A549 (cell line): ENCODE results near the gene VAV3. TPM values are rescaled to one million over a fixed set of nuclear protein-coding genes. Genes with fewer than 3 reads are reported as not detected.

ENCODE experiments used
- ATAC-seq, 2 experiments: fragments of 200-7000 bp in 1 of 2; fragments of >200 bp in 1 of 2; cut with Nextera tagmentation in 1 of 2; cut with Tn5 transposase in 1 of 2; 3 replicates each; pipeline versions ENCODE4 v1.8.0 to v1.9.1; 2018 to 2020; ENCODE audit warnings: mild to moderate bottlenecking in 1 of 2, moderate library complexity in 1 of 2
- CTCF ChIA-PET: fragments of 300-600 bp; sonication (Branson Sonifier 250); formaldehyde crosslinking; extraction: SDS; loops from one replicate; lab custom pipeline; 2021; ENCODE audit warnings: antibody characterized with exemption, inconsistent platforms; lab: Yijun Ruan, JAX
- POLR2A ChIA-PET: fragments of 350-600 bp; formaldehyde crosslinking; extraction: SDS; loops from one replicate; lab custom pipeline; 2021; ENCODE audit warnings: antibody characterized with exemption, inconsistent platforms; lab: Yijun Ruan, JAX
- DNase-seq, 2 experiments: peaks; one replicate each; pipeline versions ENCODE4 v3.0.0 to v3.0.0-alpha.2; 2011 to 2016; ENCODE audit warnings: low read depth in 1 of 2, low spot score in 1 of 2
- FAIRE-seq: peaks from 2 replicates; lab custom pipeline; 2011; peaks lifted over from hg19 to GRCh38; lab: Jason Lieb, UNC
- H3K27ac ChIP-seq, 2 experiments: fragments of >200 bp; sonication (Bioruptor Twin); formaldehyde crosslinking; 3 replicates each; pipeline ENCODE4 v1.5.1; 2016 to 2017
- H3K4me1 ChIP-seq: fragments of >200 bp; sonication (Bioruptor Twin); formaldehyde crosslinking; 3 replicates; pipeline ENCODE4 v1.6.1; 2016
- H3K4me2 ChIP-seq: fragments of >200 bp; sonication (Bioruptor Twin); formaldehyde crosslinking; 3 replicates; pipeline ENCODE4 v1.6.1; 2016
- H3K4me3 ChIP-seq: fragments of >200 bp; sonication (Bioruptor Twin); formaldehyde crosslinking; 3 replicates; pipeline ENCODE4 v1.5.1; 2016
- H3K9me3 ChIP-seq: fragments of >200 bp; sonication (Bioruptor Twin); formaldehyde crosslinking; 3 replicates; pipeline ENCODE4 v1.6.1; 2016
- BHLHE40 ChIP-seq: IDR thresholded peaks from 2 replicates; pipeline ENCODE4 v1.6.1; 2012; ENCODE audit warnings: low read depth, low read length, inconsistent platforms
- CBX2 ChIP-seq: fragments of 200-600 bp; sonication (generic); IDR thresholded peaks from 2 replicates; pipeline ENCODE4 v1.6.1; 2016; ENCODE audit warnings: low read depth, mild to moderate bottlenecking, borderline replicate concordance
- CEBPB ChIP-seq, 2 experiments: fragments of >200 bp in 1 of 2; sonication (Bioruptor Twin) in 1 of 2; formaldehyde crosslinking in 1 of 2; IDR thresholded peaks; 2 replicates each; pipeline ENCODE4 v1.6.1; 2012 to 2016
- CHD2 ChIP-seq: fragments of 150-350 bp; IDR thresholded peaks from 2 replicates; pipeline ENCODE4 v1.6.1; 2014; ENCODE audit warnings: low read length; ENCODE audit not compliant: partially characterized antibody
- ESRRA ChIP-seq: fragments of 150-350 bp; IDR thresholded peaks from 2 replicates; pipeline ENCODE4 v1.6.1; 2014; ENCODE audit warnings: mild to moderate bottlenecking, low read length, borderline replicate concordance
- HDAC2 ChIP-seq: fragments of 200-600 bp; sonication (generic); IDR thresholded peaks from 2 replicates; pipeline ENCODE4 v1.6.1; 2016
- HEYL ChIP-seq: fragments of 250-450 bp; sonication (Bioruptor Pico); IDR thresholded peaks from 2 replicates; pipeline ENCODE4 v1.8.0; 2021; ENCODE audit warnings: mild to moderate bottlenecking, moderate library complexity
- HOXA7 ChIP-seq: fragments of 250-450 bp; sonication (Bioruptor Pico); IDR thresholded peaks from 2 replicates; pipeline ENCODE4 v1.5.0; 2020; ENCODE audit warnings: mild to moderate bottlenecking, moderate library complexity
- MAZ ChIP-seq: fragments of 150-350 bp; IDR thresholded peaks from 2 replicates; pipeline ENCODE4 v1.6.1; 2014; ENCODE audit warnings: antibody characterized with exemption, low read depth, low read length, borderline replicate concordance
- NFE2L2 ChIP-seq: fragments of 150-350 bp; conservative IDR thresholded peaks from 2 replicates; pipeline ENCODE4 v1.6.1; 2014; ENCODE audit warnings: low read length
- NR3C1 ChIP-seq: fragments of >200 bp; sonication (Bioruptor Twin); formaldehyde crosslinking; IDR thresholded peaks from 3 replicates; pipeline ENCODE4 v1.6.1; 2017
- PBX3 ChIP-seq: IDR thresholded peaks from 2 replicates; pipeline ENCODE4 v1.6.1; 2012
- POLR2A ChIP-seq: IDR thresholded peaks from 2 replicates; pipeline ENCODE4 v1.6.1; 2012; ENCODE audit warnings: mild to moderate bottlenecking, low read length
- RFX5 ChIP-seq: fragments of 450-650 bp; IDR thresholded peaks from 2 replicates; pipeline ENCODE4 v1.7.1; 2014; ENCODE audit warnings: antibody characterized with exemption, mild to moderate bottlenecking, moderate library complexity
- SREBF2 ChIP-seq: fragments of 450-650 bp; IDR thresholded peaks from 2 replicates; pipeline ENCODE4 v1.6.1; 2014; ENCODE audit warnings: mild to moderate bottlenecking, moderate library complexity
- TFCP2L1 ChIP-seq: fragments of 250-450 bp; sonication (Bioruptor Pico); IDR thresholded peaks from 2 replicates; pipeline ENCODE4 v1.5.0; 2021; ENCODE audit warnings: mild to moderate bottlenecking
- TP53 ChIP-seq: fragments of 250-450 bp; sonication (Bioruptor Pico); IDR thresholded peaks from 2 replicates; pipeline ENCODE4 v1.5.0; 2021; ENCODE audit warnings: mild to moderate bottlenecking, moderate library complexity
- ZSCAN20 ChIP-seq: fragments of 250-450 bp; sonication (Bioruptor Pico); IDR thresholded peaks from 2 replicates; pipeline ENCODE4 v1.8.0; 2022; ENCODE audit warnings: mild to moderate bottlenecking, moderate library complexity
- WGBS: methylation state at CpG from one replicate; pipeline ENCODE4 v1.1.6; 2017; ENCODE audit errors: missing lambda C conversion rate; 5-methylcytosine and 5-hydroxymethylcytosine counted together
- polyA plus RNA-seq, 4 experiments: library from polyadenylated mRNA; depleted of rRNA in 3 of 4; stranded (reverse); fragments of >200 nt; fragmentation: RNase III in 1 of 4; extraction: RNeasy Plus Mini Kit Qiagen cat#74134 plus additional on column Dnase treatment in 1 of 4; gene quantifications; 2 replicates in 3 of 4; 3 replicates in 1 of 4; pipeline ENCODE4 v1.2.3, GENCODE V29; 2011 to 2017
- TF ChIP-seq, protein P1 (sequence below): fragments of 450-650 bp; IDR thresholded peaks from 2 replicates; pipeline ENCODE4 v1.6.1; 2014; ENCODE audit warnings: antibody characterized with exemption
- TF ChIP-seq, protein P2 (sequence below): fragments of 200-600 bp; sonication (generic); IDR thresholded peaks from 2 replicates; pipeline ENCODE4 v1.6.1; 2016; ENCODE audit warnings: antibody characterized with exemption, mild to moderate bottlenecking, moderate library complexity

VAV3 gene
- polyA plus RNA-seq, 2 of the 4 experiments (the other 2 are of a cell fraction), result 12.8 to 22.7 TPM

DNA sequence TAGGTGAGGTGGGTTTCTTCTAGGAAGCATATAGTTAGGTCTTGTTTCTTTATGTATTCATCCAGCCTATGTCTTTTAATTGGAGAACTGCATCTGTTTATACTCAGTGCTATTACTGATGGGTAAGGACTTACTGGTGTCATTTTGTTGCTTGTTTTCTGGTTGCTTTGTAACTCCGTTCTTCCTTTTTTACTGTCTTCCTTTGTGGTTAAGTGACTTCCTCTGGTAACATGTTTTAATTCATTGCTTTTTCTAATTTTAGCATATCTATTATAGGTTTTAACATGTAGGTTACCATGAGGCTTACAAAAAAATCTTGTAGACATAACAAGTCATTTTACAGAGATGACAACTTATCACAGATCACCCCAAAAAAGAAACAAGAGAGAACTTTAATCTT is 160.8 kb downstream of the VAV3 start:
- ATAC-seq (no peak), DNase-seq (no peak), FAIRE-seq (no peak)
- 0% methylated on average over 1 of the region's 1 CpG for WGBS
- no peak overlapping the region for H3K27ac ChIP-seq
- CTCF ChIA-PET, result no interaction called here
- TF ChIP-seq ESRRA (no peak), SREBF2 (no peak), NFE2L2 (no peak), HOXA7 (no peak), PBX3 (no peak), CBX2 (no peak), ZSCAN20 (CRISPR knock-in tag) (no peak), TP53 (CRISPR knock-in tag) (no peak), MAZ (no peak), TFCP2L1 (no peak), HEYL (CRISPR knock-in tag) (no peak)
- TF ChIP-seq, protein P1, sequence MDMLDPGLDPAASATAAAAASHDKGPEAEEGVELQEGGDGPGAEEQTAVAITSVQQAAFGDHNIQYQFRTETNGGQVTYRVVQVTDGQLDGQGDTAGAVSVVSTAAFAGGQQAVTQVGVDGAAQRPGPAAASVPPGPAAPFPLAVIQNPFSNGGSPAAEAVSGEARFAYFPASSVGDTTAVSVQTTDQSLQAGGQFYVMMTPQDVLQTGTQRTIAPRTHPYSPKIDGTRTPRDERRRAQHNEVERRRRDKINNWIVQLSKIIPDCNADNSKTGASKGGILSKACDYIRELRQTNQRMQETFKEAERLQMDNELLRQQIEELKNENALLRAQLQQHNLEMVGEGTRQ, result no peak
- POLR2A ChIA-PET, result no interaction called here
- H3K4me3 ChIP-seq, result no peak overlapping the region
- H3K4me2 ChIP-seq, result no peak overlapping the region
- no peaks in the 10 kb centered on the region for H3K4me1 ChIP-seq
- peaks cover 3% of the 10 kb centered on the region; the same call in 1 of the 3 replicates for H3K9me3 ChIP-seq

DNA sequence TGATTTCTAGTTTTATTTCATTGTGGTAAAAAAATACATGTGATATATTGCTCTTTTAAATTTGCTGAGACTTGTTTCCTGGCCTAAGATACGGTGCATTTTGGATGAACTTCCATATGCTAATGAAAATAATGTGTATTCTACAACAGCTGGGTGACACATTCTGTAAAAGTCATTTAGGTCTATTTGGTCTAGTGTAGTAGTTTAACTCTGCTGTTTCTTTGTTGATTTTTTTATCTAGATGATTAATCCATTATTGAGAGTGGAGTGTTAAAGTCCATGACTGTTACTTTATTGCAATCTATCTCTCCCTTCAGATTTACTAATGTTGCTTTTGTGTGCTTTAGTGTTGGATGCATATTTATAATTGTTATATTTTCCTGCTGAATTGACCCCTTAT is 161.4 kb downstream of the VAV3 start:
- H3K4me3 ChIP-seq, result no peak overlapping the region
- no peak for FAIRE-seq
- ATAC-seq, result no peak
- no peak for TF ChIP-seq NFE2L2
- no peak for TF ChIP-seq CEBPB (IDR thresholded peaks at IDR 0.05)
- TF ChIP-seq RFX5, result no peak
- TF ChIP-seq, protein P2, sequence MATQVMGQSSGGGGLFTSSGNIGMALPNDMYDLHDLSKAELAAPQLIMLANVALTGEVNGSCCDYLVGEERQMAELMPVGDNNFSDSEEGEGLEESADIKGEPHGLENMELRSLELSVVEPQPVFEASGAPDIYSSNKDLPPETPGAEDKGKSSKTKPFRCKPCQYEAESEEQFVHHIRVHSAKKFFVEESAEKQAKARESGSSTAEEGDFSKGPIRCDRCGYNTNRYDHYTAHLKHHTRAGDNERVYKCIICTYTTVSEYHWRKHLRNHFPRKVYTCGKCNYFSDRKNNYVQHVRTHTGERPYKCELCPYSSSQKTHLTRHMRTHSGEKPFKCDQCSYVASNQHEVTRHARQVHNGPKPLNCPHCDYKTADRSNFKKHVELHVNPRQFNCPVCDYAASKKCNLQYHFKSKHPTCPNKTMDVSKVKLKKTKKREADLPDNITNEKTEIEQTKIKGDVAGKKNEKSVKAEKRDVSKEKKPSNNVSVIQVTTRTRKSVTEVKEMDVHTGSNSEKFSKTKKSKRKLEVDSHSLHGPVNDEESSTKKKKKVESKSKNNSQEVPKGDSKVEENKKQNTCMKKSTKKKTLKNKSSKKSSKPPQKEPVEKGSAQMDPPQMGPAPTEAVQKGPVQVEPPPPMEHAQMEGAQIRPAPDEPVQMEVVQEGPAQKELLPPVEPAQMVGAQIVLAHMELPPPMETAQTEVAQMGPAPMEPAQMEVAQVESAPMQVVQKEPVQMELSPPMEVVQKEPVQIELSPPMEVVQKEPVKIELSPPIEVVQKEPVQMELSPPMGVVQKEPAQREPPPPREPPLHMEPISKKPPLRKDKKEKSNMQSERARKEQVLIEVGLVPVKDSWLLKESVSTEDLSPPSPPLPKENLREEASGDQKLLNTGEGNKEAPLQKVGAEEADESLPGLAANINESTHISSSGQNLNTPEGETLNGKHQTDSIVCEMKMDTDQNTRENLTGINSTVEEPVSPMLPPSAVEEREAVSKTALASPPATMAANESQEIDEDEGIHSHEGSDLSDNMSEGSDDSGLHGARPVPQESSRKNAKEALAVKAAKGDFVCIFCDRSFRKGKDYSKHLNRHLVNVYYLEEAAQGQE, result no peak
- TF ChIP-seq HDAC2, result no peak
- TF ChIP-seq, protein P1, result no peak
- no peak for TF ChIP-seq NR3C1
- TF ChIP-seq POLR2A, result no peak
- no peak for TF ChIP-seq CHD2
- TF ChIP-seq BHLHE40, result no peak
- TF ChIP-seq, all 56 proteins: peak for 0
- POLR2A ChIA-PET, result no interaction called here
- CTCF ChIA-PET, result no interaction called here
- 0% methylated on average over 1 of the region's 1 CpG for WGBS
- Histone ChIP-seq H3K4me1 (no peaks in the 10 kb centered on the region), H3K9me3 (peaks cover 3% of the 10 kb centered on the region; the same call in 1 of the 3 replicates), H3K27ac (no peak overlapping the region), H3K4me2 (no peak overlapping the region)
- DNase-seq, result no peak
